Uterus (tissue), 2 donors: Measurements from ENCODE around the gene CDK3.
"Not testable (repeated sequence)": the region's sequence is repeated elsewhere in the genome, so short reads cannot be mapped to it uniquely, and the experiment has no call there.

Experiments
- POLR2A ChIP-seq, 2 donors: fragments of 450-650 bp; IDR thresholded peaks; one replicate each; pipeline ENCODE4 v1.6.1; 2016; ENCODE audit warnings: antibody characterized with exemption in 2 of 2, mild to moderate bottlenecking in 1 of 2, moderate library complexity in 1 of 2
- TF ChIP-seq, protein P1 (sequence below), 4 experiments: fragments of 200-600 bp in 2 of 4; fragments of 450-650 bp in 2 of 4; sonication (generic) in 2 of 4; IDR thresholded peaks; one replicate each; pipeline ENCODE4 v1.5.1; 2016 to 2019; ENCODE audit warnings: antibody characterized with exemption in 4 of 4, mild to moderate bottlenecking in 2 of 4, moderate library complexity in 1 of 4

DNA sequence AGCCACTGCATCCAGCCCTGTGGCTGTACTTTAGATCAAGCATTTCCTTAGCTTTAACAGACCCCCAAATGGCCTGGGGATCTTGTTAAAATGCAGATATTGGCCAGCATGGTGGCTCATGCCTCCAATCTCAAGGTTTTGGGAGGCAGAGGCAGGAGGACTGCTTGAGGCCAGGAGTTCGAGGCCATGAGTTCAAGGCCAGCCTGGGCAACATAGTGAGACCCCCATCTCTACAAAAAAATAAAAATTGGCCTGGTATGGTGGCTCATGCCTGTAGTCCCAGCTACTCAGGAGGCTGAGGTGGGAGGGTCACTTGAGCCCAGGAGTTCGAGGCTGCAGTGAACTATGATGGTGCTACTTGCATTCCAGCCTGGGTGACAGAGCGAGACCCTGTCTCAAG is 42.2 kb downstream of the CDK3 start:
- TF ChIP-seq, protein P1, sequence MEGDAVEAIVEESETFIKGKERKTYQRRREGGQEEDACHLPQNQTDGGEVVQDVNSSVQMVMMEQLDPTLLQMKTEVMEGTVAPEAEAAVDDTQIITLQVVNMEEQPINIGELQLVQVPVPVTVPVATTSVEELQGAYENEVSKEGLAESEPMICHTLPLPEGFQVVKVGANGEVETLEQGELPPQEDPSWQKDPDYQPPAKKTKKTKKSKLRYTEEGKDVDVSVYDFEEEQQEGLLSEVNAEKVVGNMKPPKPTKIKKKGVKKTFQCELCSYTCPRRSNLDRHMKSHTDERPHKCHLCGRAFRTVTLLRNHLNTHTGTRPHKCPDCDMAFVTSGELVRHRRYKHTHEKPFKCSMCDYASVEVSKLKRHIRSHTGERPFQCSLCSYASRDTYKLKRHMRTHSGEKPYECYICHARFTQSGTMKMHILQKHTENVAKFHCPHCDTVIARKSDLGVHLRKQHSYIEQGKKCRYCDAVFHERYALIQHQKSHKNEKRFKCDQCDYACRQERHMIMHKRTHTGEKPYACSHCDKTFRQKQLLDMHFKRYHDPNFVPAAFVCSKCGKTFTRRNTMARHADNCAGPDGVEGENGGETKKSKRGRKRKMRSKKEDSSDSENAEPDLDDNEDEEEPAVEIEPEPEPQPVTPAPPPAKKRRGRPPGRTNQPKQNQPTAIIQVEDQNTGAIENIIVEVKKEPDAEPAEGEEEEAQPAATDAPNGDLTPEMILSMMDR (IDR thresholded peaks at IDR 0.05) = not testable (repeated sequence)
- not testable (repeated sequence) for TF ChIP-seq POLR2A (IDR thresholded peaks at IDR 0.05)
